SK-N-SH treated with all-trans-retinoic acid at 6 μM for 48 hours (cell line): ENCODE measurements around the gene PLCL2.

Experiments
- ATAC-seq: fragments of 200-7000 bp; cut with Tn5 transposase; 3 replicates; pipeline ENCODE4 v1.9.1; 2020; ENCODE audit warnings: mild to moderate bottlenecking, moderate library complexity
- ARNTL ChIP-seq: fragments of 450-650 bp; formaldehyde crosslinking; IDR thresholded peaks from 2 replicates; pipeline ENCODE4 v1.5.0; 2020; ENCODE audit warnings: low read depth, mild to moderate bottlenecking, moderate library complexity, borderline replicate concordance
- BACH2 ChIP-seq: fragments of 250-450 bp; sonication (Bioruptor Pico); IDR thresholded peaks from 2 replicates; pipeline ENCODE4 v1.9.0; 2021; ENCODE audit warnings: mild to moderate bottlenecking, borderline replicate concordance
- GLIS3 ChIP-seq: fragments of 250-450 bp; sonication (Bioruptor Pico); IDR thresholded peaks from 2 replicates; pipeline ENCODE4 v1.5.0; 2020; ENCODE audit warnings: mild to moderate bottlenecking, moderate library complexity
- ISL1 ChIP-seq: fragments of 250-450 bp; sonication (Bioruptor Pico); IDR thresholded peaks from 2 replicates; pipeline ENCODE4 v2.1.2; 2022; ENCODE audit warnings: mild to moderate bottlenecking, moderate library complexity
- OSR1 ChIP-seq: fragments of 250-450 bp; sonication (Bioruptor Pico); IDR thresholded peaks from 2 replicates; pipeline ENCODE4 v1.8.0; 2022; ENCODE audit warnings: moderate library complexity, mild to moderate bottlenecking, inconsistent platforms
- PPARA ChIP-seq: fragments of 250-450 bp; sonication (Bioruptor Pico); IDR thresholded peaks from 2 replicates; pipeline ENCODE4 v1.5.0; 2020; ENCODE audit warnings: mild to moderate bottlenecking, borderline replicate concordance
- RARB ChIP-seq: fragments of 250-450 bp; sonication (Bioruptor Pico); IDR thresholded peaks from 2 replicates; pipeline ENCODE4 v1.8.0; 2021; ENCODE audit warnings: mild to moderate bottlenecking, moderate library complexity
- SNAI2 ChIP-seq: fragments of 250-450 bp; sonication (Bioruptor Pico); IDR thresholded peaks from 2 replicates; pipeline ENCODE4 v1.5.0; 2020; ENCODE audit warnings: mild to moderate bottlenecking, moderate library complexity
- TCF4 ChIP-seq: fragments of 250-450 bp; sonication (Bioruptor Pico); IDR thresholded peaks from 2 replicates; pipeline ENCODE4 v1.8.0; 2021; ENCODE audit warnings: mild to moderate bottlenecking, moderate library complexity, borderline replicate concordance
- TOX ChIP-seq: fragments of 250-450 bp; sonication (Bioruptor Pico); IDR thresholded peaks from 2 replicates; pipeline ENCODE4 v1.8.0; 2021; ENCODE audit warnings: mild to moderate bottlenecking, moderate library complexity, borderline replicate concordance
- ZC3H10 ChIP-seq: fragments of 250-450 bp; sonication (Bioruptor Pico); IDR thresholded peaks from 2 replicates; pipeline ENCODE4 v1.5.1; 2021; ENCODE audit warnings: mild to moderate bottlenecking, moderate library complexity
- ZFP3 ChIP-seq: fragments of 250-450 bp; sonication (Bioruptor Pico); IDR thresholded peaks from 2 replicates; pipeline ENCODE4 v1.5.0; 2020; ENCODE audit warnings: mild to moderate bottlenecking, moderate library complexity
- ZFP30 ChIP-seq: fragments of 450-650 bp; formaldehyde crosslinking; IDR thresholded peaks from 2 replicates; pipeline ENCODE4 v1.5.0; 2022; ENCODE audit warnings: mild to moderate bottlenecking, moderate library complexity
- ZNF565 ChIP-seq: fragments of 450-650 bp; formaldehyde crosslinking; conservative IDR thresholded peaks from 2 replicates; pipeline ENCODE4 v1.5.0; 2020; ENCODE audit warnings: low read depth, mild to moderate bottlenecking, moderate library complexity
- ZNF70 ChIP-seq: fragments of 450-650 bp; formaldehyde crosslinking; IDR thresholded peaks from 2 replicates; pipeline ENCODE4 v1.5.0; 2020; ENCODE audit warnings: mild to moderate bottlenecking, moderate library complexity
- ZNF8 ChIP-seq: fragments of 450-650 bp; formaldehyde crosslinking; IDR thresholded peaks from 2 replicates; pipeline ENCODE4 v1.5.0; 2020; ENCODE audit warnings: mild to moderate bottlenecking, moderate library complexity
- TF ChIP-seq, protein P1 (sequence below): fragments of 250-450 bp; sonication (Bioruptor Pico); IDR thresholded peaks from 2 replicates; pipeline ENCODE4 v1.8.0; 2021; ENCODE audit warnings: low read depth, mild to moderate bottlenecking, moderate library complexity, borderline replicate concordance
- TF ChIP-seq, protein P2 (sequence below): fragments of 250-450 bp; sonication (Bioruptor Pico); IDR thresholded peaks from 2 replicates; pipeline ENCODE4 v1.5.1; 2020; ENCODE audit warnings: low read depth, mild to moderate bottlenecking, moderate library complexity
- TF ChIP-seq, protein P3 (sequence below): fragments of 250-450 bp; sonication (Bioruptor Pico); IDR thresholded peaks from 2 replicates; pipeline ENCODE4 v1.5.1; 2021; ENCODE audit warnings: mild to moderate bottlenecking, moderate library complexity
- TF ChIP-seq, protein P4 (sequence below): fragments of 250-450 bp; sonication (Bioruptor Pico); IDR thresholded peaks from 2 replicates; pipeline ENCODE4 v1.5.0; 2020; ENCODE audit warnings: mild to moderate bottlenecking, moderate library complexity

Gene PLCL2

DNA sequence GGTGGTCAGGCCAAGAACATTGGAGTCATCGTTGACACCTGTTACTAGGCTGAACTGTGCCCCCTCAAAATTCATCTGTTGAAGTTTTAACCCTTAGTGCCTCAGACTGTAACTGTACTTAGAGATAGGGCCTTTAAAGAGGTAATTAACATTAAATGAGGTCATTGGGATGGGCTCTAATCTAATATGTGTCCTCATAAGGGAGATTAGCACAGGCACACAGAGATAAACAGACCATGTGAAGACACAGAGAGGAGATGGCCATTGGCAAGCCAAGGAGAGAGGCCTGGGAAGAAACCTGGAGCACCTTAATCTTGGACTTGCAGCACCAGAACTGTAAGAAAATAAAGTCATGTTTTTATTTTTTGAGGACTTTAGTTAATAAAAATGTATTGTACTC, 59.6 kb downstream of the PLCL2 start:
- ATAC-seq = no peak
- TF ChIP-seq, protein P1, sequence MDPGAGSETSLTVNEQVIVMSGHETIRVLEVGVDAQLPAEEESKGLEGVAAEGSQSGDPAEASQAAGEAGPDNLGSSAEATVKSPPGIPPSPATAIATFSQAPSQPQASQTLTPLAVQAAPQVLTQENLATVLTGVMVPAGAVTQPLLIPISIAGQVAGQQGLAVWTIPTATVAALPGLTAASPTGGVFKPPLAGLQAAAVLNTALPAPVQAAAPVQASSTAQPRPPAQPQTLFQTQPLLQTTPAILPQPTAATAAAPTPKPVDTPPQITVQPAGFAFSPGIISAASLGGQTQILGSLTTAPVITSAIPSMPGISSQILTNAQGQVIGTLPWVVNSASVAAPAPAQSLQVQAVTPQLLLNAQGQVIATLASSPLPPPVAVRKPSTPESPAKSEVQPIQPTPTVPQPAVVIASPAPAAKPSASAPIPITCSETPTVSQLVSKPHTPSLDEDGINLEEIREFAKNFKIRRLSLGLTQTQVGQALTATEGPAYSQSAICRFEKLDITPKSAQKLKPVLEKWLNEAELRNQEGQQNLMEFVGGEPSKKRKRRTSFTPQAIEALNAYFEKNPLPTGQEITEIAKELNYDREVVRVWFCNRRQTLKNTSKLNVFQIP (CRISPR knock-in tag) = no peak
- TF ChIP-seq TOX (CRISPR knock-in tag) = no peak
- TF ChIP-seq, protein P2, sequence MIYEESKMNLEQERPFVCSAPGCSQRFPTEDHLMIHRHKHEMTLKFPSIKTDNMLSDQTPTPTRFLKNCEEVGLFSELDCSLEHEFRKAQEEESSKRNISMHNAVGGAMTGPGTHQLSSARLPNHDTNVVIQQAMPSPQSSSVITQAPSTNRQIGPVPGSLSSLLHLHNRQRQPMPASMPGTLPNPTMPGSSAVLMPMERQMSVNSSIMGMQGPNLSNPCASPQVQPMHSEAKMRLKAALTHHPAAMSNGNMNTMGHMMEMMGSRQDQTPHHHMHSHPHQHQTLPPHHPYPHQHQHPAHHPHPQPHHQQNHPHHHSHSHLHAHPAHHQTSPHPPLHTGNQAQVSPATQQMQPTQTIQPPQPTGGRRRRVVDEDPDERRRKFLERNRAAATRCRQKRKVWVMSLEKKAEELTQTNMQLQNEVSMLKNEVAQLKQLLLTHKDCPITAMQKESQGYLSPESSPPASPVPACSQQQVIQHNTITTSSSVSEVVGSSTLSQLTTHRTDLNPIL (CRISPR knock-in tag) = no peak
- TF ChIP-seq, protein P3, sequence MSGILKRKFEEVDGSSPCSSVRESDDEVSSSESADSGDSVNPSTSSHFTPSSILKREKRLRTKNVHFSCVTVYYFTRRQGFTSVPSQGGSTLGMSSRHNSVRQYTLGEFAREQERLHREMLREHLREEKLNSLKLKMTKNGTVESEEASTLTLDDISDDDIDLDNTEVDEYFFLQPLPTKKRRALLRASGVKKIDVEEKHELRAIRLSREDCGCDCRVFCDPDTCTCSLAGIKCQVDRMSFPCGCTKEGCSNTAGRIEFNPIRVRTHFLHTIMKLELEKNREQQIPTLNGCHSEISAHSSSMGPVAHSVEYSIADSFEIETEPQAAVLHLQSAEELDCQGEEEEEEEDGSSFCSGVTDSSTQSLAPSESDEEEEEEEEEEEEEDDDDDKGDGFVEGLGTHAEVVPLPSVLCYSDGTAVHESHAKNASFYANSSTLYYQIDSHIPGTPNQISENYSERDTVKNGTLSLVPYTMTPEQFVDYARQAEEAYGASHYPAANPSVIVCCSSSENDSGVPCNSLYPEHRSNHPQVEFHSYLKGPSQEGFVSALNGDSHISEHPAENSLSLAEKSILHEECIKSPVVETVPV (CRISPR knock-in tag) = no peak

DNA sequence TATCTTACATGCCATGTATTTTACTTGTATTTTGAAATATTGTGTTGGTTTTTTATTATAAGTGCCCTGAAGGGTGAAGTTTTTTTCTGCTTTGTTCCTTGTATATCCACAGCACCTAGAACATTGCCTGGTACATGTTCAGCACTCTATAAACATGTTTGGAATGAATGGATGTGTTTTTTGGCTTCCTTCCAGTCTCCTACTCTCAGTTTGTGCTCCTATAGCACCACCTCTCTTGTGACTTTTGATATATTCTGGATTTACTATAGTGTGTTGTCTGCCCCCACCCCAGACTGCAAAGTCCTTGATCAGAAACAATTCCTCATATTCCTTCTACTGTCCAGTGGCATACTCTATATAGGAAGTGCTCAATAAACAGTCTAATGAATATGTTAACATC, 60.6 kb downstream of the PLCL2 start:
- TF ChIP-seq ZFP3 (no peak), BACH2 (CRISPR knock-in tag) (no peak), ZFP30 (CRISPR knock-in tag) (no peak), OSR1 (CRISPR knock-in tag) (no peak), TCF4 (CRISPR knock-in tag) (no peak), ZNF565 (no peak), ISL1 (CRISPR knock-in tag) (no peak), ARNTL (no peak), GLIS3 (CRISPR knock-in tag) (no peak), ZC3H10 (CRISPR knock-in tag) (no peak), SNAI2 (CRISPR knock-in tag) (no peak), ZNF70 (no peak), ZNF8 (CRISPR knock-in tag) (no peak)
- TF ChIP-seq, protein P3 (CRISPR knock-in tag) = no peak
- TF ChIP-seq, protein P1 (CRISPR knock-in tag) = no peak
- TF ChIP-seq, protein P4, sequence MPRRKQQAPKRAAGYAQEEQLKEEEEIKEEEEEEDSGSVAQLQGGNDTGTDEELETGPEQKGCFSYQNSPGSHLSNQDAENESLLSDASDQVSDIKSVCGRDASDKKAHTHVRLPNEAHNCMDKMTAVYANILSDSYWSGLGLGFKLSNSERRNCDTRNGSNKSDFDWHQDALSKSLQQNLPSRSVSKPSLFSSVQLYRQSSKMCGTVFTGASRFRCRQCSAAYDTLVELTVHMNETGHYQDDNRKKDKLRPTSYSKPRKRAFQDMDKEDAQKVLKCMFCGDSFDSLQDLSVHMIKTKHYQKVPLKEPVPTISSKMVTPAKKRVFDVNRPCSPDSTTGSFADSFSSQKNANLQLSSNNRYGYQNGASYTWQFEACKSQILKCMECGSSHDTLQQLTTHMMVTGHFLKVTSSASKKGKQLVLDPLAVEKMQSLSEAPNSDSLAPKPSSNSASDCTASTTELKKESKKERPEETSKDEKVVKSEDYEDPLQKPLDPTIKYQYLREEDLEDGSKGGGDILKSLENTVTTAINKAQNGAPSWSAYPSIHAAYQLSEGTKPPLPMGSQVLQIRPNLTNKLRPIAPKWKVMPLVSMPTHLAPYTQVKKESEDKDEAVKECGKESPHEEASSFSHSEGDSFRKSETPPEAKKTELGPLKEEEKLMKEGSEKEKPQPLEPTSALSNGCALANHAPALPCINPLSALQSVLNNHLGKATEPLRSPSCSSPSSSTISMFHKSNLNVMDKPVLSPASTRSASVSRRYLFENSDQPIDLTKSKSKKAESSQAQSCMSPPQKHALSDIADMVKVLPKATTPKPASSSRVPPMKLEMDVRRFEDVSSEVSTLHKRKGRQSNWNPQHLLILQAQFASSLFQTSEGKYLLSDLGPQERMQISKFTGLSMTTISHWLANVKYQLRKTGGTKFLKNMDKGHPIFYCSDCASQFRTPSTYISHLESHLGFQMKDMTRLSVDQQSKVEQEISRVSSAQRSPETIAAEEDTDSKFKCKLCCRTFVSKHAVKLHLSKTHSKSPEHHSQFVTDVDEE = no peak
- ATAC-seq = no peak

DNA sequence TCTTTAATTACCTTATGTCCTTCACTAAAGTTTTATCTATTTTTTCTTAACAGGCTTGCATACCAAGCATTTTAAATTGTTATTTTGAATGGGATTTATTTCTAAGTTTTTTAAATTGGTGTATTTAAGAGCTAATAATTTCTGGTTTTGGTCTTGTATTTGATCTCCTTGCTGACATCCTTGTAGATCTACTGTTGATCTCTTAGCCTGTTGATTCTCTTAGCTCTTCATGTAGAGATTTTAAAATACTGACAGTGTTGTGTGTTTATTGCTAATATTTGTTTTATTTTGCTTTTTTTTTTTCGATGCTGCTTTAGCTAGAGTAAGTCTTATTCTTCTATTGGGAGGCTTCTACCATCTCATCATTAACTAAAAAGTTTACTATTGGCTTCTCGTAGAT, 65.5 kb downstream of the PLCL2 start:
- TF ChIP-seq, protein P1 (CRISPR knock-in tag) = no peak
- TF ChIP-seq PPARA (no peak), ZC3H10 (CRISPR knock-in tag) (no peak), BACH2 (CRISPR knock-in tag) (no peak), RARB (CRISPR knock-in tag) (no peak)
- TF ChIP-seq, protein P2 (CRISPR knock-in tag) = no peak
- ATAC-seq = no peak
